ENCODE measurements around the gene CNGA3. TPM values are rescaled to one million over a fixed set of nuclear protein-coding genes. Genes with fewer than 3 reads are reported as not detected.

The CNGA3 gene
- total RNA-seq (2014; rRNA removed; shearing (Covaris generic)) = not detected in 2 replicates

DNA sequence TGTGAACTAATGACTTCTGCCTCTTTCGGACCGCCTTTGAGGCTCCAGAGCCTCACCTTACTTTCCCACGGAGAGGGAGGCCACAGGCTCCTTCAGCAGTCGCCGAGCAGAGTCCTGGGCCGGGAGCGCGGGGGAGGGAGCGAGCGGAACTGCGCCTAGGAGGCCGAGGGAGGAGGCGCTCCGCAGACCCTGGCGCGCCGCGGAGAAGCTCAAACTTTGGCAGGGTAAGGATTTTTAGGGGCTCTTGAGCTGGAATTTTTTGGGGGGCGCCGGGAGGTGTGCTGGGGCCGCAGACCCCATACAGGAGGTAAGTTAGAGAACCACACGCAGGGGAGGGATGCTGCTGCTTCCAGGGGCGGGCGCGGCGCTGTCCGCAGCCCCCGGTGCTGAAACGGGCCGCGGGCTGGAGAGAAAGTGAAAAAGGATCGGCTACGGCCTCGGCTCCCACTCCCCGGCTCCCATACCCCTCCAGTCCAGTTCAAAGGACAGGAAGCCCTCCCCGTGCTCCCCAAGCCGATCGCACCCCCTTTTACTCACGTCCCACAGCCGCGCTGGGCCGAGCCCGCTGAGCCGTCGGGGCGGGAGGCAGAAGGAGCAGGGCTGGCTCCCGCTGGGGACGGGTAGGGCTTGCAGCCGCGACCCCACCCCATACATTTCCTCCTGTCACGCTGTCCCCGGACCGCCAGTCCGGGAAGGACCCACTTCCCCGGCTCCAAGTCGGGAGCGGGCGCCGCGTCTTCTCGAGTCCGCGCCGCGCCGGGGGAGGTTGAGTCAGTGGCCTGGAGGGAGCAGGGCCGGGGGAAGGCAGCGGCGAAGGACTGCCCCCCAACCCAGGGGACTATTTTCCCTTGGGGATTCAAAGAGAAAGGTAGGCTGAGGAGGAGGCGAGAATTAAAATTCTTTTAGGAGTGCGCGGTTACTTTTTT is at the start of gene CNGA3:
TSS of gene CNGA3 (plus strand) at position 146 of the 926 bp plus-strand sequence. CDS start 23,520 bp downstream, outside the sequence.

DNA sequence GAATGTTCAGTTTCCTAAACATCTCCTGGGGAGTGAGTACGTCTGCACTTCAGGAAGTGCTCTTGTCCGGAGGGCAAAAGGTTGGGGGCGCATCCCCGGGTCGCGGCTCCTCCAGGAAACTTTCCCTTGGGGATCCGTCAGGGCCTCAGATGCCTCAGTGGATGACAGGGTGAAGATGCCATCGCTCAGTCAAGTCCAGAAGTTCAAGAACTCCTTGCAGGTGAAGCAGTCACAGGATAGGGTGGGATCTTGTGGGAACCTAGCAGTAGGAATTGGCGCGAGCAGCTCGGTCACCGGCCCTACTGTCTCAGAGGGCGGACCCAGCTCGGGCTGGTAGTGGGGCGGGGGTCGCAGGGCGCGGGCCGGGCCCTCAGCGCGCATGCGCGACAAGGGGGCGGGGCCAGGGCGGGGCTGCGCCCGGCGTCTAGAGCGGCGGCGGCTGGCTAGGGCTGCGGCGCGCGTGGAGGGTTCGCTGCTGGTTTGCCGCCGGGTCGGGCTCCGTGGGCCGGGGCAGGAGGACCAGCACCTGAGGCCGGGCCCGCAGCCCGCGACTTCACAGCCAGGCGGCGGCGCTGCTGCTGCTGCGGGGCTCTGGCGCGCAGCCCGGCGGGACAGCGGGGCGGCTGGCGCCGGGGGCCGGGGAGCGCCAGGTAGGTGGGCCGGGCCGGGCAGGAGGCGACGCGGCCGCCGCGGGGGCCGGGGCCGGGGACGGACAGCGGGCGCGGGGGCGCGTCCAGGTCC is 98.3 kb downstream of the CNGA3 start, which contains the start of gene INPP4A:
TSS of gene INPP4A (plus strand) at position 423 of the 741 bp plus-strand sequence. CDS start 75,191 bp downstream, outside the sequence.

Other genes starting within 250 kb of the CNGA3 start
- gene INPP4A, start 98.4 kb downstream of the CNGA3 start, total RNA-seq (2014; rRNA removed; shearing (Covaris generic)) = 14.4 and 17.0 TPM in 2 replicates

Measured in A375 (cell line).